Mesodermal cell (in vitro differentiated cells): Measurements from ENCODE around the gene USP35.
"Not testable (repeated sequence)": the region's sequence is repeated elsewhere in the genome, so short reads cannot be mapped to it uniquely, and the experiment has no call there.

Experiments
- H3K27ac ChIP-seq: 2 replicates; pipeline ENCODE4 v1.7.0; 2013; ENCODE audit warnings: mild to moderate bottlenecking, low read depth, low read length, moderate library complexity; ENCODE audit not compliant: severe bottlenecking
- H3K36me3 ChIP-seq: 2 replicates; pipeline ENCODE4 v1.7.1; 2013; ENCODE audit warnings: mild to moderate bottlenecking, low read length, moderate library complexity; ENCODE audit not compliant: control insufficient read depth, insufficient read depth
- H3K4me1 ChIP-seq: one replicate; pipeline ENCODE4 v1.7.1; 2013; ENCODE audit warnings: mild to moderate bottlenecking, low read length; ENCODE audit not compliant: insufficient read depth, control insufficient read depth, poor library complexity, severe bottlenecking
- H3K4me3 ChIP-seq: 2 replicates; pipeline ENCODE4 v1.7.0; 2013; ENCODE audit warnings: low read length, control low read depth, mild to moderate bottlenecking; ENCODE audit not compliant: insufficient read depth, poor library complexity, severe bottlenecking; ENCODE audit errors: extremely low read depth
- H3K9me3 ChIP-seq: 2 replicates; pipeline ENCODE4 v1.7.1; 2013; ENCODE audit warnings: mild to moderate bottlenecking, low read length, moderate library complexity; ENCODE audit not compliant: control insufficient read depth
- WGBS, 2 experiments: methylation state at CpG; one replicate each; pipeline ENCODE4 v1.1.5; 2013; ENCODE audit warnings: missing lambda C conversion rate in 2 of 2; ENCODE audit not compliant: insufficient coverage in 2 of 2; 5-methylcytosine and 5-hydroxymethylcytosine counted together

Gene USP35

GRCh38 chr11:78217650-78218541 is 29.2 kb downstream of the USP35 start:
- 97 to 100% methylated on average over 10 to 14 of the region's 14 CpGs for WGBS, 2 experiments
- H3K4me1 ChIP-seq: peaks cover 5% of the 10 kb centered on the region
- H3K9me3 ChIP-seq: no peaks in the 10 kb centered on the region
- peaks cover 97% of the 10 kb centered on the region for H3K36me3 ChIP-seq
- H3K4me3 ChIP-seq: no peak overlapping the region
- H3K27ac ChIP-seq: no peak overlapping the region

GRCh38 chr11:78218707-78219492 is 30.2 kb downstream of the USP35 start:
- H3K4me1 ChIP-seq: peaks cover 5% of the 10 kb centered on the region
- H3K36me3 ChIP-seq: peaks cover 97% of the 10 kb centered on the region
- H3K27ac ChIP-seq: no peak overlapping the region
- 91 to 100% methylated on average over 4 to 8 of the region's 11 CpGs for WGBS, 2 experiments
- no peaks in the 10 kb centered on the region for H3K9me3 ChIP-seq
- no peak overlapping the region for H3K4me3 ChIP-seq

GRCh38 chr11:78219493-78220217 is 30.9 kb downstream of the USP35 start:
- 95 to 97% methylated on average over 5 to 6 of the region's 7 CpGs for WGBS, 2 experiments
- peaks cover 98% of the 10 kb centered on the region for H3K36me3 ChIP-seq

GRCh38 chr11:78220218-78221157 is 31.8 kb downstream of the USP35 start:
- Histone ChIP-seq H3K27ac (no peak overlapping the region), H3K9me3 (no peaks in the 10 kb centered on the region), H3K36me3 (peaks cover 98% of the 10 kb centered on the region), H3K4me3 (no peak overlapping the region), H3K4me1 (peaks cover 5% of the 10 kb centered on the region)
- whole genome bisulfite sequencing, 2 experiments: 92 to 100% methylated on average over 12 to 13 of the region's 14 CpGs

More at GRCh38 chr11:78219493-78220217, 30.9 kb downstream of the USP35 start:
- no peak overlapping the region for H3K4me3 ChIP-seq
- H3K4me1 ChIP-seq: peaks cover 5% of the 10 kb centered on the region
- no peaks in the 10 kb centered on the region for H3K9me3 ChIP-seq
- no peak overlapping the region for H3K27ac ChIP-seq

- 100% methylated on average over 4 to 7 of the region's 13 CpGs for WGBS, 2 experiments
- H3K9me3 ChIP-seq: no peaks in the 10 kb centered on the region
- peaks cover 96% of the 10 kb centered on the region for H3K36me3 ChIP-seq
- no peak overlapping the region for H3K4me3 ChIP-seq
- no peak overlapping the region for H3K27ac ChIP-seq
- H3K4me1 ChIP-seq: peaks cover 5% of the 10 kb centered on the region
Observed at GRCh38 chr11:78221396-78222315, 32.9 kb downstream of the USP35 start.

GRCh38 chr11:78222726-78223125 is 34.0 kb downstream of the USP35 start:
- not testable (repeated sequence) for H3K4me1 ChIP-seq, H3K9me3 ChIP-seq, H3K27ac ChIP-seq, H3K4me3 ChIP-seq
- WGBS, 2 experiments: 85 to 98% methylated on average over 5 to 9 of the region's 10 CpGs
- peaks cover 91% of the 10 kb centered on the region for H3K36me3 ChIP-seq

GRCh38 chr11:78223320-78223954 is 34.7 kb downstream of the USP35 start:
- Histone ChIP-seq H3K27ac (no peak overlapping the region), H3K4me3 (no peak overlapping the region), H3K4me1 (no peaks in the 10 kb centered on the region), H3K9me3 (no peaks in the 10 kb centered on the region), H3K36me3 (peaks cover 84% of the 10 kb centered on the region)
- 92 to 96% methylated on average over 7 of the region's 9 CpGs for WGBS, 2 experiments

GRCh38 chr11:78224506-78224905 is 35.8 kb downstream of the USP35 start:
- Histone ChIP-seq H3K36me3 (peaks cover 73% of the 10 kb centered on the region), H3K9me3 (no peaks in the 10 kb centered on the region), H3K4me1 (no peaks in the 10 kb centered on the region), H3K27ac (no peak overlapping the region), H3K4me3 (no peak overlapping the region)
- 92 to 94% methylated on average over 4 of the region's 4 CpGs for WGBS, 2 experiments

GRCh38 chr11:78224906-78225420 is 36.2 kb downstream of the USP35 start:
- Histone ChIP-seq H3K9me3 (no peaks in the 10 kb centered on the region), H3K27ac (no peak overlapping the region), H3K4me3 (no peak overlapping the region), H3K4me1 (no peaks in the 10 kb centered on the region), H3K36me3 (peaks cover 69% of the 10 kb centered on the region)
- 98 to 100% methylated on average over 1 to 4 of the region's 7 CpGs for WGBS, 2 experiments
